Endothelial cell of umbilical vein (primary cell): ENCODE measurements around the gene TMEM154. TPM values are rescaled to one million over a fixed set of nuclear protein-coding genes. Genes with fewer than 3 reads are reported as not detected.

Source experiments
- BruUV-seq: library from RNA; stranded (reverse); fragments of 400-500 nt; replicated peaks from 2 replicates; lab custom pipeline; 2021; lab: Mats Ljungman, UMichigan
- CTCF ChIA-PET: fragments of 300-600, 350-600 bp; sonication (Branson Sonifier 250); formaldehyde crosslinking; loops from one replicate; lab custom pipeline; 2021; ENCODE audit warnings: antibody characterized with exemption, inconsistent platforms; lab: Charles Lee
- POLR2A ChIA-PET: fragments of 300-600, 350-600 bp; sonication (Branson Sonifier 250); formaldehyde crosslinking; loops from one replicate; lab custom pipeline; 2021; ENCODE audit warnings: antibody characterized with exemption, inconsistent platforms; lab: Charles Lee
- DNase-seq: peaks from one replicate; pipeline ENCODE4 v3.0.0-alpha.2; 2011; ENCODE audit warnings: low read depth, low spot score
- FAIRE-seq: peaks from 2 replicates; lab custom pipeline; 2011; peaks lifted over from hg19 to GRCh38; lab: Jason Lieb, UNC
- H2AFZ ChIP-seq: 2 replicates; pipeline ENCODE4 v1.6.0; 2012; ENCODE audit warnings: low read depth, low read length, control low read depth, inconsistent platforms
- H3K27ac ChIP-seq: 2 replicates; pipeline ENCODE4 v1.5.1; 2011; ENCODE audit warnings: low read depth, mild to moderate bottlenecking, control low read depth, low read length, moderate library complexity; ENCODE audit not compliant: insufficient read depth
- H3K27me3 ChIP-seq, 2 experiments: 2 replicates each; pipeline versions ENCODE4 v1.6.0 to v1.6.1; 2011; ENCODE audit warnings: low read length in 2 of 2, mixed read lengths in 1 of 2; ENCODE audit not compliant: control insufficient read depth in 2 of 2, insufficient read depth in 2 of 2
- H3K36me3 ChIP-seq, 2 experiments: 2 replicates in 1 of 2; 3 replicates in 1 of 2; pipeline ENCODE4 v1.5.1; 2011; ENCODE audit warnings: low read length in 2 of 2, mild to moderate bottlenecking in 1 of 2, moderate library complexity in 1 of 2; ENCODE audit not compliant: control insufficient read depth in 2 of 2, insufficient read depth in 2 of 2; ENCODE audit errors: extremely low read depth in 1 of 2
- H3K4me1 ChIP-seq: 3 replicates; pipeline ENCODE4 v1.5.1; 2011; ENCODE audit warnings: mild to moderate bottlenecking, low read length; ENCODE audit not compliant: control insufficient read depth, insufficient read depth; ENCODE audit errors: extremely low read depth
- H3K4me2 ChIP-seq: 2 replicates; pipeline ENCODE4 v1.6.1; 2011; ENCODE audit warnings: low read length, control low read depth, mixed read lengths; ENCODE audit not compliant: insufficient read depth
- H3K4me3 ChIP-seq, 3 experiments: fragments of 200-600 bp in 1 of 3; sonication (generic), shearing (Covaris generic) in 1 of 3; replicated peaks in 1 of 3; 2 replicates each; pipeline ENCODE4 v1.5.1; 2011 to 2016; ENCODE audit warnings: control low read depth in 3 of 3, low read length in 3 of 3, mild to moderate bottlenecking in 2 of 3, inconsistent platforms in 1 of 3, low read depth in 1 of 3, moderate library complexity in 1 of 3; ENCODE audit not compliant: insufficient read depth in 1 of 3
- H3K79me2 ChIP-seq: 2 replicates; pipeline ENCODE4 v1.6.0; 2012; ENCODE audit warnings: low read length, inconsistent platforms; ENCODE audit not compliant: control insufficient read depth, insufficient read depth
- H3K9ac ChIP-seq: replicated peaks from 2 replicates; pipeline ENCODE3; 2011; ENCODE audit warnings: low read length, control low read depth; ENCODE audit not compliant: insufficient read depth; ENCODE audit errors: extremely low read depth
- H3K9me1 ChIP-seq: replicated peaks from 3 replicates; pipeline ENCODE4 v1.6.0; 2011; ENCODE audit warnings: mild to moderate bottlenecking, low read length; ENCODE audit not compliant: control insufficient read depth, insufficient read depth; ENCODE audit errors: extremely low read depth
- H3K9me3 ChIP-seq: replicated peaks from 2 replicates; pipeline ENCODE4 v1.5.1; 2012; ENCODE audit warnings: low read length, inconsistent platforms; ENCODE audit not compliant: control insufficient read depth, insufficient read depth
- H4K20me1 ChIP-seq: replicated peaks from 2 replicates; pipeline ENCODE3; 2011; ENCODE audit warnings: mild to moderate bottlenecking, low read length; ENCODE audit not compliant: control insufficient read depth, insufficient read depth; ENCODE audit errors: extremely low read depth
- EZH2 ChIP-seq: IDR thresholded peaks from 2 replicates; pipeline ENCODE4 v1.6.1; 2012; ENCODE audit warnings: borderline replicate concordance, low read depth, mild to moderate bottlenecking, moderate library complexity, low read length, inconsistent platforms; ENCODE audit not compliant: severe bottlenecking
- FOS ChIP-seq: IDR thresholded peaks from 2 replicates; pipeline ENCODE4 v1.6.1; 2011; ENCODE audit warnings: mild to moderate bottlenecking, low read length, moderate library complexity, borderline replicate concordance; ENCODE audit not compliant: insufficient read depth
- GATA2 ChIP-seq: IDR thresholded peaks from 2 replicates; pipeline ENCODE4 v1.7.0; 2011; ENCODE audit warnings: low read depth, mild to moderate bottlenecking, moderate library complexity, mixed read lengths, low read length; ENCODE audit not compliant: insufficient read length, insufficient read depth
- JUN ChIP-seq: IDR thresholded peaks from 2 replicates; pipeline ENCODE4 v1.6.1; 2011; ENCODE audit warnings: borderline replicate concordance, low read depth; ENCODE audit not compliant: insufficient read length, insufficient read depth
- MYC ChIP-seq: IDR thresholded peaks from one replicate; pipeline ENCODE4 v1.6.1; 2011; ENCODE audit warnings: mild to moderate bottlenecking, low read depth, low read length
- POLR2A ChIP-seq: IDR thresholded peaks from 2 replicates; pipeline ENCODE4 v1.6.1; 2012; ENCODE audit warnings: low read depth, mild to moderate bottlenecking, control low read depth, low read length
- POLR2AphosphoS5 ChIP-seq: IDR thresholded peaks from 2 replicates; pipeline ENCODE4 v1.6.1; 2012; ENCODE audit warnings: low read depth, mild to moderate bottlenecking, control low read depth, low read length, moderate library complexity; ENCODE audit not compliant: insufficient read depth
- dilution Hi-C: fragments of 300-500 bp; cut with MboI; formaldehyde crosslinking; loops from one replicate; pipeline ENCODE4 v1.15.0; 2019; ENCODE audit warnings: low sequenced_read_pairs; ENCODE audit not compliant: extremely low pct_ligation_motif_present
- intact Hi-C: fragments of 100-400 bp; cut with micrococcal nuclease; formaldehyde crosslinking; loops from one replicate; pipeline ENCODE4 v1.10.0; 2022
- polyA plus RNA-seq, 4 experiments: library from polyadenylated mRNA; depleted of rRNA in 3 of 4; stranded (reverse) in 3 of 4; unstranded in 1 of 4; fragments of >200 nt; gene quantifications; 2 replicates each; pipeline versions ENCODE4 v1.2.1 to v1.2.3, GENCODE V29; 2011 to 2012; ENCODE audit warnings: missing spikeins in 1 of 4
- total RNA-seq: library from RNA; stranded (reverse); gene quantifications from 2 replicates; pipeline ENCODE4 v1.2.3, GENCODE V29; 2021
- TF ChIP-seq, protein P1 (sequence below), 2 donors: IDR thresholded peaks; 1 replicate in 1 of 2; 2 replicates in 1 of 2; pipeline ENCODE4 v1.5.1; 2011; ENCODE audit warnings: low read length in 2 of 2, mild to moderate bottlenecking in 2 of 2, moderate library complexity in 2 of 2, control low read depth in 1 of 2, inconsistent platforms in 1 of 2, low read depth in 1 of 2; ENCODE audit not compliant: insufficient read depth in 1 of 2; ENCODE audit errors: extremely low read depth in 1 of 2
- TF ChIP-seq, protein P2 (sequence below): IDR thresholded peaks from 2 replicates; pipeline ENCODE4 v1.6.1; 2011; ENCODE audit not compliant: insufficient read depth, insufficient read length

TMEM154 gene
- total and polyA plus RNA-seq, 2 donors (not counting 3 experiments of a cell fraction or from before 2014, with no cell fraction given) = 5.4 to 50.0 TPM

GRCh38 chr4:152598454-152598853, 81.3 kb downstream of the TMEM154 start:
- H3K79me2 ChIP-seq = no peaks in the 10 kb centered on the region
- FAIRE-seq = no peak
- POLR2A ChIA-PET = no interaction called here
- dilution Hi-C loops (no loop called here), intact Hi-C loops (no loop called here)
- CTCF ChIA-PET = no interaction called here
- no peaks in the 10 kb centered on the region for H3K36me3 ChIP-seq
- no peak overlapping the region for H2AFZ ChIP-seq
- H3K27me3 ChIP-seq = peaks cover 6% of the 10 kb centered on the region in 2 experiments
- no peaks in the 10 kb centered on the region for H3K9me3 ChIP-seq
- H3K9ac ChIP-seq = no peak overlapping the region
- no peak overlapping the region for H3K4me2 ChIP-seq
- BruUV-seq = no TSS peak
- no peak overlapping the region for H3K27ac ChIP-seq
- no peaks in the 10 kb centered on the region for H3K9me1 ChIP-seq
- TF ChIP-seq EZH2 (no peak), POLR2A (no peak)
- H4K20me1 ChIP-seq = no peaks in the 10 kb centered on the region
- H3K4me3 ChIP-seq = no peak overlapping the region
- H3K4me1 ChIP-seq = no peaks in the 10 kb centered on the region
- DNase-seq = no peak

- FAIRE-seq (no peak), DNase-seq (no peak)
- TF ChIP-seq, protein P1, sequence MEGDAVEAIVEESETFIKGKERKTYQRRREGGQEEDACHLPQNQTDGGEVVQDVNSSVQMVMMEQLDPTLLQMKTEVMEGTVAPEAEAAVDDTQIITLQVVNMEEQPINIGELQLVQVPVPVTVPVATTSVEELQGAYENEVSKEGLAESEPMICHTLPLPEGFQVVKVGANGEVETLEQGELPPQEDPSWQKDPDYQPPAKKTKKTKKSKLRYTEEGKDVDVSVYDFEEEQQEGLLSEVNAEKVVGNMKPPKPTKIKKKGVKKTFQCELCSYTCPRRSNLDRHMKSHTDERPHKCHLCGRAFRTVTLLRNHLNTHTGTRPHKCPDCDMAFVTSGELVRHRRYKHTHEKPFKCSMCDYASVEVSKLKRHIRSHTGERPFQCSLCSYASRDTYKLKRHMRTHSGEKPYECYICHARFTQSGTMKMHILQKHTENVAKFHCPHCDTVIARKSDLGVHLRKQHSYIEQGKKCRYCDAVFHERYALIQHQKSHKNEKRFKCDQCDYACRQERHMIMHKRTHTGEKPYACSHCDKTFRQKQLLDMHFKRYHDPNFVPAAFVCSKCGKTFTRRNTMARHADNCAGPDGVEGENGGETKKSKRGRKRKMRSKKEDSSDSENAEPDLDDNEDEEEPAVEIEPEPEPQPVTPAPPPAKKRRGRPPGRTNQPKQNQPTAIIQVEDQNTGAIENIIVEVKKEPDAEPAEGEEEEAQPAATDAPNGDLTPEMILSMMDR (IDR thresholded peaks at IDR 0.05; ENCODE audit: extremely low read depth in 1 of 2, insufficient read depth in 1 of 2, low read depth in 1 of 2, low read length in 2 of 2) = no peak
- TF ChIP-seq JUN = no peak
- TF ChIP-seq, protein P2, sequence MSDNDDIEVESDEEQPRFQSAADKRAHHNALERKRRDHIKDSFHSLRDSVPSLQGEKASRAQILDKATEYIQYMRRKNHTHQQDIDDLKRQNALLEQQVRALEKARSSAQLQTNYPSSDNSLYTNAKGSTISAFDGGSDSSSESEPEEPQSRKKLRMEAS = no peak
- no peak for TF ChIP-seq EZH2
- TF ChIP-seq POLR2AphosphoS5 = no peak
- no peak for TF ChIP-seq GATA2
- TF ChIP-seq POLR2A = no peak
- TF ChIP-seq FOS = no peak
- TF ChIP-seq MYC = no peak
- no peaks in the 10 kb centered on the region for H3K79me2 ChIP-seq
- POLR2A ChIA-PET = no interaction called here
- intact Hi-C loops = no loop called here
- H3K4me2 ChIP-seq = no peak overlapping the region
- H3K4me3 ChIP-seq = no peak overlapping the region
- dilution Hi-C loops = no loop called here
- no peak overlapping the region for H3K9ac ChIP-seq
- CTCF ChIA-PET = interaction anchor here (0.9 to 1.9 kb wide), 3 partner anchors 11 to 94 kb away, joined by 3 to 7 read pairs (median 5); no protein-coding TSS in a partner anchor
- no peaks in the 10 kb centered on the region for H3K9me1 ChIP-seq
- no peaks in the 10 kb centered on the region for H3K36me3 ChIP-seq
- H3K27ac ChIP-seq = no peak overlapping the region
- no peaks in the 10 kb centered on the region for H3K4me1 ChIP-seq
- no peaks in the 10 kb centered on the region for H3K9me3 ChIP-seq
- BruUV-seq = no TSS peak
- H4K20me1 ChIP-seq = no peaks in the 10 kb centered on the region
- peaks cover 7 to 8% of the 10 kb centered on the region in 2 experiments for H3K27me3 ChIP-seq
- no peak overlapping the region for H2AFZ ChIP-seq
Observed at GRCh38 chr4:152594978-152595925, 84.5 kb downstream of the TMEM154 start.
